IMR-90 (cell line): ENCODE results near the gene POLRMT. TPM values are rescaled to one million over a fixed set of nuclear protein-coding genes. Genes with fewer than 3 reads are reported as not detected.

Experiments
- ATAC-seq: fragments of 200-7000 bp; cut with Tn5 transposase; 2 replicates; pipeline ENCODE4 v1.9.1; 2020; ENCODE audit warnings: low read depth, mild to moderate bottlenecking, moderate library complexity
- BruUV-seq: library from RNA; stranded (reverse); fragments of 400-500 nt; replicated peaks from 2 replicates; lab custom pipeline; 2021; lab: Mats Ljungman, UMichigan
- CTCF ChIA-PET: fragments of 300-600 bp; formaldehyde crosslinking; extraction: SDS; loops from one replicate; lab custom pipeline; 2021; ENCODE audit warnings: antibody characterized with exemption; lab: Yijun Ruan, JAX
- POLR2A ChIA-PET: fragments of 300-600 bp; sonication (Branson Sonifier 250); formaldehyde crosslinking; loops from one replicate; lab custom pipeline; 2022; ENCODE audit warnings: antibody characterized with exemption; ENCODE audit not compliant: unreplicated experiment; lab: Charles Lee
- DNase-seq: peaks from one replicate; pipeline ENCODE4 v3.0.0; 2013
- H2AFZ ChIP-seq: replicated peaks from 2 replicates; pipeline ENCODE3; 2013; ENCODE audit warnings: low read length, mild to moderate bottlenecking; ENCODE audit not compliant: poor library complexity
- H2AK5ac ChIP-seq: 2 replicates; pipeline ENCODE4 v1.6.1; 2013; ENCODE audit warnings: low read depth, low read length, inconsistent platforms
- H2AK9ac ChIP-seq: replicated peaks from 2 replicates; pipeline ENCODE3; 2013; ENCODE audit warnings: mild to moderate bottlenecking, low read depth, low read length, moderate library complexity; ENCODE audit not compliant: poor library complexity
- H2BK120ac ChIP-seq: 2 replicates; pipeline ENCODE4 v1.6.1; 2013; ENCODE audit warnings: low read depth, low read length, inconsistent platforms
- H2BK15ac ChIP-seq: 3 replicates; pipeline ENCODE4 v1.6.1; 2013; ENCODE audit warnings: low read depth, low read length, inconsistent platforms
- H2BK20ac ChIP-seq: 2 replicates; pipeline ENCODE4 v1.6.1; 2013; ENCODE audit warnings: low read depth, mild to moderate bottlenecking, inconsistent platforms, low read length, moderate library complexity
- H2BK5ac ChIP-seq: 2 replicates; pipeline ENCODE4 v1.6.1; 2013; ENCODE audit warnings: mild to moderate bottlenecking, low read depth, low read length, inconsistent platforms; ENCODE audit not compliant: poor library complexity, severe bottlenecking
- H3K14ac ChIP-seq: replicated peaks from 2 replicates; pipeline ENCODE4 v1.6.1; 2013; ENCODE audit warnings: low read depth, low read length, inconsistent platforms
- H3K18ac ChIP-seq: 2 replicates; pipeline ENCODE4 v1.6.1; 2013; ENCODE audit warnings: low read depth, low read length, control low read depth
- H3K23ac ChIP-seq: 2 replicates; pipeline ENCODE4 v1.6.1; 2013; ENCODE audit warnings: low read depth, low read length, inconsistent platforms
- H3K27ac ChIP-seq: 2 replicates; pipeline ENCODE4 v1.5.1; 2013; ENCODE audit warnings: mild to moderate bottlenecking, control low read depth, low read length; ENCODE audit not compliant: insufficient read depth
- H3K27me3 ChIP-seq: 2 replicates; pipeline ENCODE4 v1.6.1; 2013; ENCODE audit warnings: low read length; ENCODE audit not compliant: control insufficient read depth, insufficient read depth
- H3K36me3 ChIP-seq: 2 replicates; pipeline ENCODE4 v1.6.1; 2013; ENCODE audit warnings: low read length, mixed read lengths; ENCODE audit not compliant: control insufficient read depth, insufficient read depth
- H3K4ac ChIP-seq: 2 replicates; pipeline ENCODE4 v1.6.1; 2013; ENCODE audit warnings: low read depth, low read length, inconsistent platforms
- H3K4me1 ChIP-seq: 2 replicates; pipeline ENCODE4 v1.6.1; 2013; ENCODE audit warnings: low read length, mixed read lengths; ENCODE audit not compliant: control insufficient read depth, insufficient read depth
- H3K4me2 ChIP-seq: 2 replicates; pipeline ENCODE4 v1.6.1; 2013; ENCODE audit warnings: low read depth, mild to moderate bottlenecking, control low read depth, low read length, moderate library complexity
- H3K4me3 ChIP-seq: 2 replicates; pipeline ENCODE4 v1.5.1; 2013; ENCODE audit warnings: low read depth, mild to moderate bottlenecking, control low read depth, low read length, moderate library complexity; ENCODE audit not compliant: insufficient read depth
- H3K56ac ChIP-seq: 2 replicates; pipeline ENCODE4 v1.6.1; 2013; ENCODE audit warnings: low read length, inconsistent platforms; ENCODE audit not compliant: insufficient read depth; ENCODE audit errors: extremely low read depth
- H3K79me1 ChIP-seq, 2 experiments: 2 replicates each; pipeline ENCODE4 v1.6.1; 2013; ENCODE audit warnings: low read length in 2 of 2, inconsistent platforms in 1 of 2, low read depth in 1 of 2
- H3K9ac ChIP-seq: 2 replicates; pipeline ENCODE4 v1.6.1; 2013; ENCODE audit warnings: low read depth, low read length, control low read depth
- H3K9me1 ChIP-seq: 2 replicates; pipeline ENCODE4 v1.6.1; 2013; ENCODE audit warnings: low read length, inconsistent platforms; ENCODE audit not compliant: insufficient read depth
- H3K9me3 ChIP-seq: 2 replicates; pipeline ENCODE4 v1.6.1; 2013; ENCODE audit warnings: low read length; ENCODE audit not compliant: control insufficient read depth, insufficient read depth
- H4K20me1 ChIP-seq: 2 replicates; pipeline ENCODE4 v1.6.1; 2013; ENCODE audit warnings: low read length, inconsistent platforms; ENCODE audit not compliant: insufficient read depth
- H4K5ac ChIP-seq: 2 replicates; pipeline ENCODE4 v1.6.1; 2013; ENCODE audit warnings: mild to moderate bottlenecking, low read depth, low read length, control low read depth
- H4K8ac ChIP-seq, 2 experiments: 2 replicates each; pipeline ENCODE4 v1.6.1; 2013; ENCODE audit warnings: low read depth in 2 of 2, low read length in 2 of 2, control low read depth in 1 of 2, inconsistent platforms in 1 of 2
- H4K91ac ChIP-seq: 2 replicates; pipeline ENCODE4 v1.6.1; 2013; ENCODE audit warnings: low read depth, low read length, inconsistent platforms; ENCODE audit not compliant: insufficient read depth
- CEBPB ChIP-seq: IDR thresholded peaks from 2 replicates; pipeline ENCODE4 v1.6.1; 2012; ENCODE audit warnings: low read depth, low read length, improper control_type of control experiment
- WGBS, 2 experiments: methylation state at CpG; one replicate each; pipeline versions ENCODE4 v1.1.5 to v1.1.7; 2013; ENCODE audit warnings: missing lambda C conversion rate in 2 of 2; ENCODE audit not compliant: insufficient read length in 1 of 2; ENCODE audit errors: extremely low coverage in 2 of 2; 5-methylcytosine and 5-hydroxymethylcytosine counted together
- dilution Hi-C: fragments of 300-500 bp; cut with HindIII; formaldehyde crosslinking; loops from one replicate; pipeline ENCODE4 v1.14.3; 2018; ENCODE audit warnings: low sequenced_read_pairs; ENCODE audit not compliant: unreplicated experiment
- in situ Hi-C: fragments of 300-500 bp; cut with MboI; formaldehyde crosslinking; loops from 3 replicates; pipeline ENCODE4 v1.14.3; 2019; ENCODE audit warnings: low sequenced_read_pairs, inconsistent platforms, mixed read lengths
- intact Hi-C: fragments of 100-400 bp; cut with micrococcal nuclease; formaldehyde crosslinking; loops from 2 replicates; pipeline ENCODE4 v1.10.0; 2022
- polyA plus RNA-seq, 3 experiments: library from polyadenylated mRNA; depleted of rRNA; stranded (reverse); fragments of >200 nt; gene quantifications; 2 replicates each; pipeline ENCODE4 v1.2.3, GENCODE V29; 2012; ENCODE audit warnings: low replicate concordance in 1 of 3
- total RNA-seq: library from RNA; depleted of rRNA; stranded (reverse); fragments of >200 nt; gene quantifications from 2 replicates; pipeline ENCODE4 v1.2.3, GENCODE V29; 2012
- TF ChIP-seq, protein P1 (sequence below): fragments of 150-350 bp; IDR thresholded peaks from 2 replicates; pipeline ENCODE4 v1.6.1; 2016; ENCODE audit warnings: low read depth, mild to moderate bottlenecking, low read length, moderate library complexity, borderline replicate concordance

POLRMT gene
- total and polyA plus RNA-seq, 2 of the 4 experiments (the other 2 are of a cell fraction) = 9.9 to 29.6 TPM

DNA sequence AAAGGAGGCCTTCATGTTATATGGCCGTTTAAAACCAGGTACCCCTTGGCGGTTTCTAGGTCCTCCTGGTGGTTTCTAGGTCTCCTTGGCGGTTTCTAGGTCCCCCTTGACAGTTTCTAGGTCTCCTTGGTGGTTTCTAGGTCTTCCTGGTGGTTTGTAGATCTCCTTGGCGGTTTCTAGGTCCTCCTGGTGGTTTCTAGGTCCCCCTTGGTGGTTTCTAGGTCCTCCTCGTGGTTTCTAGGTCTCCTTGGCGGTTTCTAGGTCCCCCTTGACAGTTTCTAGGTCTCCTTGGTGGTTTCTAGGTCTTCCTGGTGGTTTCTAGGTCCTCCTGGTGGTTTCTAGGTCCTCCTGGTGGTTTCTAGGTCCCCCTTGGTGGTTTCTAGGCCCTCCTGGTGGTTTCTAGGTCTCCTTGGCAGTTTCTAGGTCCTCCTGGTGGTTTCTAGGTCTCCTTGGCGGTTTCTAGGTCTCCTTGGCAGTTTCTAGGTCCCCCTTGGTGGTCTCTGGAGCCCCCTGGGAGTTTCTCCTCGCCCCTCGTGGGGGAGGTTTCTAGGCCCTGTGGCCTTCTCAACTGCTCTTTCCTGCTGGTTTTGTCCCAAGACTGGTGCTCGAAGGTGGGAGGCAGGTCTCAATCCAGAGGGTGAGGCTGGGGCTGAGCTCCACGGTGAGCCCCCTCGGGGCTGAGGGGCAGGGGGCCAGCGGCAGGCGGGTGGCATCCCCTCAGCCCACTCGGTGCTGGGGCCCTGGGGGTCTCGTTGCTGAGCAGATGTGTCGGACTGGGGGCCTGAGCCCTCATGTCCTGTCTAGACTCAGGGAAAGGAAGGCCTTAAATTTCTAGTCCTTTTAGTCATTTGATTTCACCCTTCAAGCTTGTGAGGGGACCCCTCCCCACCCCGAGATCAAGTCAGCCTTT lies 35.7 kb downstream of the POLRMT start:
- Histone ChIP-seq H3K4me1 (no peaks in the 10 kb centered on the region), H3K9me1 (no peaks in the 10 kb centered on the region), H4K5ac (no peak overlapping the region), H3K4me2 (no peak overlapping the region), H3K79me1 (no peaks in the 10 kb centered on the region), H4K20me1 (peaks cover 5% of the 10 kb centered on the region; the same call in 1 of the 2 replicates), H2BK20ac (no peak overlapping the region), H3K14ac (no peak overlapping the region), H3K27ac (no peak overlapping the region), H3K4ac (no peak overlapping the region), H3K56ac (no peak overlapping the region), H2AFZ (no peak overlapping the region), H3K23ac (no peak overlapping the region), H3K27me3 (peaks cover 13% of the 10 kb centered on the region; the same call in 1 of the 2 replicates), H2BK5ac (no peak overlapping the region), H2BK15ac (no peak overlapping the region), H2AK9ac (peak overlapping the region; percentile 72), H4K8ac (no peak overlapping the region), H3K18ac (no peak overlapping the region), H4K91ac (no peak overlapping the region), H2BK120ac (no peak overlapping the region), H3K9me3 (peaks cover 7% of the 10 kb centered on the region; the same call in 1 of the 2 replicates), H3K9ac (no peak overlapping the region), H2AK5ac (no peak overlapping the region), H3K36me3 (no peaks in the 10 kb centered on the region), H3K4me3 (no peak overlapping the region)
- dilution Hi-C loops (no loop called here), intact Hi-C loops (no loop called here), in situ Hi-C loops (no loop called here)
- TF ChIP-seq, protein P1, sequence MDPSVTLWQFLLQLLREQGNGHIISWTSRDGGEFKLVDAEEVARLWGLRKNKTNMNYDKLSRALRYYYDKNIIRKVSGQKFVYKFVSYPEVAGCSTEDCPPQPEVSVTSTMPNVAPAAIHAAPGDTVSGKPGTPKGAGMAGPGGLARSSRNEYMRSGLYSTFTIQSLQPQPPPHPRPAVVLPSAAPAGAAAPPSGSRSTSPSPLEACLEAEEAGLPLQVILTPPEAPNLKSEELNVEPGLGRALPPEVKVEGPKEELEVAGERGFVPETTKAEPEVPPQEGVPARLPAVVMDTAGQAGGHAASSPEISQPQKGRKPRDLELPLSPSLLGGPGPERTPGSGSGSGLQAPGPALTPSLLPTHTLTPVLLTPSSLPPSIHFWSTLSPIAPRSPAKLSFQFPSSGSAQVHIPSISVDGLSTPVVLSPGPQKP = peak; percentile 85; the same call in 1 of the 2 replicates
- no peak for TF ChIP-seq CEBPB
- BruUV-seq = no TSS peak
- CTCF ChIA-PET = no interaction called here
- POLR2A ChIA-PET = no interaction called here
- DNase-seq = no peak
- WGBS, 2 experiments = 75% methylated on average over 6 of the region's 18 CpGs; no CpG with 5 or more reads in 1 of the 2 experiments
- ATAC-seq = no peak
